PC-3 (cell line): ENCODE measurements around the gene LCN6.

Source experiments
- EZH2 ChIP-seq: fragments of 300-600 bp; sonication (generic); IDR thresholded peaks from one replicate; pipeline ENCODE4 v1.6.1; 2017; ENCODE audit warnings: antibody characterized with exemption, mild to moderate bottlenecking, low read length; ENCODE audit not compliant: unreplicated experiment
- TF ChIP-seq, protein P1 (sequence below): fragments of 300-600 bp; sonication (generic); conservative IDR thresholded peaks from 2 replicates; pipeline ENCODE4 v1.5.1; 2017; ENCODE audit warnings: antibody characterized with exemption, low read depth, mild to moderate bottlenecking, low read length

DNA sequence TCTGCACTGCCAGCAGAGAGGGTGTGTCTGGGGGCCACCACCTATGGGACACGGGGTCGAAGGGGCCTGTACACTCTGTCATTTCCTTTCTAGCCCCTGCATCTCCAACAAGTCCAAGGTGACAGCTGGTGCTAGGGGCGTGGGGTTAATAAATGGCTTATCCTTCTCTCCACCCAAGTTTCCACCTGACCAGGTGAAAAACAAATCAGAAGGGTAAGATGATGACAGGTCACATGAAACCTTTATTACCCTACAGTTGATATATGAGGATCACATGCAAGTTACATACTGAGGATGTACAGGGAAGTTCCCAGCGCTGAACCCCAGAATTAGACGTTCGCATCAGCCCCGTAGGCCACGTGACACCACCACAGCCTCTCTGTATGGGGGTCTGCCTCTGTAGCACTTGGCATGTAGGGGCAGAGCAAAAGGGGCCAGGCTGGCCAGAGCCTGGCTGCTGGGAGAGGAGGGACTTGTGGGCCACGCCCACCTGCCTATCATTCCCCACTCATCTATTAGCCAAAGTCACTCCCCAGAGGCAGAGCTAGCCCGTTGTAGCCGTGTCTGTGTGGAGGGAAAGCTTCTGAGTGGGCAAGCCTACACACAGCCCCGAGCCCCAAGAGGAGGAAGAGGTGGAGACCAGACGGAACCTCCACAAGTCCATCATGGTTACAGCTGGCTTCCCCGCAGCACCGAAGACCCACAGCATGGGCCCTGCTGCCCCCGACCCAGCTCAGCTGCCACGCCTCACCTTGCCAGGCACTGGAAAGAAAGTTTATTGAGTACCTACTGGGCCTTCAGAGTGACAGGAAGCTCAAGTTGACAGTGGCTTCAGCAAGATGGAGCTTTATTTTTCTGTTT is 45.0 kb upstream of the LCN6 start:
- TF ChIP-seq, protein P1, sequence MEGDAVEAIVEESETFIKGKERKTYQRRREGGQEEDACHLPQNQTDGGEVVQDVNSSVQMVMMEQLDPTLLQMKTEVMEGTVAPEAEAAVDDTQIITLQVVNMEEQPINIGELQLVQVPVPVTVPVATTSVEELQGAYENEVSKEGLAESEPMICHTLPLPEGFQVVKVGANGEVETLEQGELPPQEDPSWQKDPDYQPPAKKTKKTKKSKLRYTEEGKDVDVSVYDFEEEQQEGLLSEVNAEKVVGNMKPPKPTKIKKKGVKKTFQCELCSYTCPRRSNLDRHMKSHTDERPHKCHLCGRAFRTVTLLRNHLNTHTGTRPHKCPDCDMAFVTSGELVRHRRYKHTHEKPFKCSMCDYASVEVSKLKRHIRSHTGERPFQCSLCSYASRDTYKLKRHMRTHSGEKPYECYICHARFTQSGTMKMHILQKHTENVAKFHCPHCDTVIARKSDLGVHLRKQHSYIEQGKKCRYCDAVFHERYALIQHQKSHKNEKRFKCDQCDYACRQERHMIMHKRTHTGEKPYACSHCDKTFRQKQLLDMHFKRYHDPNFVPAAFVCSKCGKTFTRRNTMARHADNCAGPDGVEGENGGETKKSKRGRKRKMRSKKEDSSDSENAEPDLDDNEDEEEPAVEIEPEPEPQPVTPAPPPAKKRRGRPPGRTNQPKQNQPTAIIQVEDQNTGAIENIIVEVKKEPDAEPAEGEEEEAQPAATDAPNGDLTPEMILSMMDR = no peak
- no peak for TF ChIP-seq EZH2
